HepG2 (cell line): Measurements from ENCODE around the gene KRTAP29-1. TPM values are rescaled to one million over a fixed set of nuclear protein-coding genes. Genes with fewer than 3 reads are reported as not detected.

Experiments
- ATAC-seq: fragments of 200-7000 bp; cut with Tn5 transposase; 3 replicates; pipeline ENCODE4 v1.9.1; 2020; ENCODE audit warnings: mild to moderate bottlenecking, moderate library complexity
- BruUV-seq: library from RNA; stranded (reverse); fragments of 400-500 nt; replicated peaks from 2 replicates; lab custom pipeline; 2021; lab: Mats Ljungman, UMichigan
- CTCF ChIA-PET: fragments of 300-600 bp; formaldehyde crosslinking; extraction: SDS; loops from one replicate; lab custom pipeline; 2021; ENCODE audit warnings: low total read pairs, inconsistent platforms, low intra/inter-chr PET ratio; lab: Yijun Ruan, JAX
- POLR2A ChIA-PET: fragments of 350-600 bp; sonication (Branson Sonifier 250); formaldehyde crosslinking; loops from one replicate; lab custom pipeline; 2020; ENCODE audit warnings: antibody characterized with exemption, inconsistent platforms; lab: Yijun Ruan, JAX
- DNase-seq: peaks from one replicate; pipeline ENCODE4 v3.0.0-alpha.2; 2015; ENCODE audit warnings: low spot score
- FAIRE-seq: peaks from 3 replicates; lab custom pipeline; 2011; peaks lifted over from hg19 to GRCh38; lab: Jason Lieb, UNC
- H2AFZ ChIP-seq: one replicate; pipeline ENCODE4 v1.6.1; 2011; ENCODE audit warnings: low read length, inconsistent platforms
- H3K27ac ChIP-seq: fragments of 300-600 bp; 3 replicates; pipeline ENCODE4 v1.8.0; 2011; ENCODE audit warnings: mixed run types, mild to moderate bottlenecking, mixed read lengths, low read length, inconsistent platforms; ENCODE audit not compliant: insufficient read depth; ENCODE audit errors: extremely low read length
- H3K27me3 ChIP-seq, 2 experiments: fragments of 200-600 bp in 1 of 2; 2 replicates in 1 of 2; 3 replicates in 1 of 2; pipeline versions ENCODE4 v1.6.0 to v1.8.0; 2011; ENCODE audit warnings: low read length in 2 of 2, mild to moderate bottlenecking in 2 of 2, moderate library complexity in 2 of 2, inconsistent platforms in 1 of 2; ENCODE audit not compliant: insufficient read depth in 2 of 2, control insufficient read depth in 1 of 2
- H3K36me3 ChIP-seq, 2 experiments: fragments of 200-600 bp in 1 of 2; replicated peaks in 1 of 2; 2 replicates in 1 of 2; 3 replicates in 1 of 2; pipeline versions ENCODE4 v1.5.1 to v1.8.0; 2011; ENCODE audit warnings: low read length in 2 of 2, inconsistent platforms in 1 of 2; ENCODE audit not compliant: insufficient read depth in 2 of 2, control insufficient read depth in 1 of 2
- H3K4me1 ChIP-seq: 2 replicates; pipeline ENCODE4 v1.5.1; 2012; ENCODE audit warnings: low read length, inconsistent platforms; ENCODE audit not compliant: insufficient read depth
- H3K4me2 ChIP-seq: 2 replicates; pipeline ENCODE4 v1.6.0; 2011; ENCODE audit warnings: low read depth, low read length, inconsistent platforms
- H3K4me3 ChIP-seq, 3 experiments: fragments of 200-600 bp in 1 of 3; sonication (generic), shearing (Covaris generic) in 1 of 3; replicated peaks in 1 of 3; 2 replicates each; pipeline ENCODE4 v1.5.1; 2011 to 2016; ENCODE audit warnings: low read length in 3 of 3, inconsistent platforms in 2 of 3, low read depth in 2 of 3, mild to moderate bottlenecking in 2 of 3, control low read depth in 1 of 3, mixed read lengths in 1 of 3; ENCODE audit not compliant: insufficient read depth in 1 of 3
- H3K79me2 ChIP-seq: one replicate; pipeline ENCODE4 v1.6.1; 2011; ENCODE audit warnings: low read length, inconsistent platforms; ENCODE audit not compliant: insufficient read depth
- H3K9ac ChIP-seq: 2 replicates; pipeline ENCODE4 v1.6.0; 2011; ENCODE audit warnings: mild to moderate bottlenecking, low read depth, low read length, inconsistent platforms; ENCODE audit not compliant: insufficient read depth
- H3K9me3 ChIP-seq: 2 replicates; pipeline ENCODE4 v1.5.1; 2012; ENCODE audit warnings: mild to moderate bottlenecking, low read length
- H4K20me1 ChIP-seq: 2 replicates; pipeline ENCODE4 v1.6.0; 2011; ENCODE audit warnings: inconsistent platforms, mild to moderate bottlenecking, low read length, moderate library complexity; ENCODE audit not compliant: insufficient read depth
- ARNTL ChIP-seq: sonication (generic); formaldehyde crosslinking; IDR thresholded peaks from 2 replicates; pipeline ENCODE4 v1.4.0; 2020; ENCODE audit warnings: mild to moderate bottlenecking, missing genetic modification reagents
- ATF6 ChIP-seq: sonication (generic); formaldehyde crosslinking; conservative IDR thresholded peaks from 2 replicates; pipeline ENCODE4 v1.4.0; 2020; ENCODE audit warnings: missing genetic modification reagents
- GLI4 ChIP-seq: sonication (generic); formaldehyde crosslinking; IDR thresholded peaks from 2 replicates; pipeline ENCODE4 v1.5.1; 2020; ENCODE audit warnings: missing genetic modification reagents, mild to moderate bottlenecking, moderate library complexity, borderline replicate concordance
- HMGA1 ChIP-seq: sonication (generic); formaldehyde crosslinking; conservative IDR thresholded peaks from 2 replicates; pipeline ENCODE4 v1.4.0; 2020; ENCODE audit warnings: missing genetic modification reagents
- KAT2B ChIP-seq: fragments of 150-350 bp; IDR thresholded peaks from 2 replicates; pipeline ENCODE4 v1.6.1; 2014; ENCODE audit warnings: low read depth, low read length, borderline replicate concordance
- NR2F2 ChIP-seq: IDR thresholded peaks from 2 replicates; pipeline ENCODE4 v1.6.1; 2012; ENCODE audit warnings: low read depth, inconsistent platforms, borderline replicate concordance
- NR3C1 ChIP-seq: sonication (generic); formaldehyde crosslinking; IDR thresholded peaks from 2 replicates; pipeline ENCODE4 v1.4.0; 2020; ENCODE audit warnings: missing genetic modification reagents
- RELA ChIP-seq: sonication (generic); formaldehyde crosslinking; IDR thresholded peaks from 2 replicates; pipeline ENCODE4 v1.4.0; 2020; ENCODE audit warnings: missing genetic modification reagents
- SMAD1 ChIP-seq: sonication (generic); formaldehyde crosslinking; IDR thresholded peaks from 2 replicates; pipeline ENCODE4 v1.4.0; 2020; ENCODE audit warnings: missing genetic modification reagents, low read depth, mild to moderate bottlenecking, borderline replicate concordance
- SMARCC2 ChIP-seq: fragments of 450-650 bp; IDR thresholded peaks from 2 replicates; pipeline ENCODE4 v1.6.1; 2017; ENCODE audit warnings: antibody characterized with exemption, mild to moderate bottlenecking
- SNRNP70 ChIP-seq: fragments of 200-400 bp; formaldehyde crosslinking; IDR thresholded peaks from 2 replicates; pipeline ENCODE4 v1.6.1; 2017; ENCODE audit warnings: mild to moderate bottlenecking, low read depth, low read length, moderate library complexity
- ZNF18 ChIP-seq: sonication (generic); formaldehyde crosslinking; IDR thresholded peaks from 2 replicates; pipeline ENCODE4 v1.8.0; 2022; ENCODE audit warnings: mild to moderate bottlenecking, missing genetic modification reagents; ENCODE audit not compliant: insufficient replicate concordance
- ZNF567 ChIP-seq: sonication (generic); formaldehyde crosslinking; IDR thresholded peaks from 2 replicates; pipeline ENCODE4 v1.8.1; 2023; ENCODE audit warnings: mild to moderate bottlenecking, missing genetic modification reagents, borderline replicate concordance
- WGBS: methylation state at CpG from one replicate; pipeline ENCODE4 v1.1.6; 2017; ENCODE audit warnings: low lambda C conversion rate; 5-methylcytosine and 5-hydroxymethylcytosine counted together
- in situ Hi-C: cut with HindIII; loops from 2 replicates; pipeline ENCODE4 v1.10.0; 2017; ENCODE audit warnings: low pct_unique_long_range_greater_than_20kb; ENCODE audit not compliant: extremely low pct_ligation_motif_present
- intact Hi-C: fragments of 100-400 bp; cut with micrococcal nuclease; formaldehyde crosslinking; loops from one replicate; pipeline ENCODE4 v1.10.0; 2022; ENCODE audit not compliant: unreplicated experiment
- polyA plus RNA-seq, 8 experiments: library from polyadenylated mRNA; depleted of rRNA in 3 of 8; stranded (reverse) in 7 of 8; unstranded in 1 of 8; fragments of >200 nt; fragmentation: Illumina TruSeq in 4 of 8; extraction: Trizol in 4 of 8; gene quantifications; 2 replicates each; pipeline versions ENCODE4 v1.2.1 to v1.2.3, GENCODE V29; 2011 to 2016; ENCODE audit warnings: low read depth in 4 of 8, missing spikeins in 1 of 8, mixed read lengths in 1 of 8; ENCODE audit not compliant: insufficient read depth in 1 of 8
- total RNA-seq, 5 experiments: library from RNA; depleted of rRNA; stranded (reverse); fragments of >200 nt; fragmentation: Illumina TruSeq; extraction: Trizol; gene quantifications; 2 replicates each; pipeline ENCODE4 v1.2.3, GENCODE V29; 2016; ENCODE audit warnings: low read depth in 1 of 5

KRTAP29-1 gene
- total and polyA plus RNA-seq, 2 of the 13 experiments (the other 11 are each of a cell fraction or from before 2014, with no cell fraction given), result not detected

GRCh38 chr17:41267711-41268110, 34.9 kb downstream of the KRTAP29-1 start:
- Histone ChIP-seq H3K27ac (no peak overlapping the region), H3K4me3 (no peak overlapping the region), H3K79me2 (no peaks in the 10 kb centered on the region), H3K27me3 (no peaks in the 10 kb centered on the region; a peak in 1 of 5 replicates), H3K9me3 (no peaks in the 10 kb centered on the region), H3K36me3 (no peaks in the 10 kb centered on the region), H3K4me2 (no peak overlapping the region), H3K9ac (no peak overlapping the region), H3K4me1 (no peaks in the 10 kb centered on the region), H2AFZ (no peak overlapping the region), H4K20me1 (no peaks in the 10 kb centered on the region)
- DNase-seq, result no peak
- no CpG with 5 or more reads among the region's 3 CpGs for WGBS
- CTCF ChIA-PET, result no interaction called here
- no peak for FAIRE-seq
- no TSS peak for BruUV-seq
- POLR2A ChIA-PET, result no interaction called here
- no peak for ATAC-seq
- no peak for TF ChIP-seq RELA (CRISPR knock-in tag)
- TF ChIP-seq SMAD1 (CRISPR knock-in tag), result no peak
- no peak for TF ChIP-seq SNRNP70
- TF ChIP-seq SMARCC2, result no peak
- no peak for TF ChIP-seq NR3C1
- TF ChIP-seq HMGA1, result no peak
- no peak for TF ChIP-seq KAT2B
- no peak for TF ChIP-seq GLI4 (CRISPR knock-in tag)
- TF ChIP-seq ARNTL (CRISPR knock-in tag), result no peak
- no peak for TF ChIP-seq NR2F2
- no peak for TF ChIP-seq ZNF567 (CRISPR knock-in tag)
- no peak for TF ChIP-seq ATF6 (CRISPR knock-in tag)
- TF ChIP-seq ZNF18, result no peak
- in situ Hi-C loops, result no loop called here
- intact Hi-C loops, result no loop called here
